ENCODE data around the gene UGP2.
A peak's percentile ranks its signal among the peaks of the same experiment; 100 is the strongest.
"Not testable (repeated sequence)": the region's sequence is repeated elsewhere in the genome, so short reads cannot be mapped to it uniquely, and the experiment has no call there.

The UGP2 gene

GRCh38 chr2:63840785-63841253, 877 bp upstream of the UGP2 start:
- DNase-seq: peak; percentile 92

GRCh38 chr2:63842149-63843061, 709 bp downstream of the UGP2 start:
- DNase-seq: peak; percentile 21

GRCh38 chr2:63843093-63843492, 1.4 kb downstream of the UGP2 start:
- no peak for DNase-seq

GRCh38 chr2:63843791-63844190, 2.1 kb downstream of the UGP2 start:
- DNase-seq: no peak

- DNase-seq: no peak
Measured at GRCh38 chr2:63844616-63845015, 2.9 kb downstream of the UGP2 start.

- DNase-seq: no peak
Measured at GRCh38 chr2:63845866-63846265, 4.2 kb downstream of the UGP2 start.

- DNase-seq: no peak
Measured at GRCh38 chr2:63846487-63846886, 4.8 kb downstream of the UGP2 start.

GRCh38 chr2:63847571-63847970, 5.9 kb downstream of the UGP2 start:
- not testable (repeated sequence) for DNase-seq

- no peak for DNase-seq
Measured at GRCh38 chr2:63849381-63850203, 7.9 kb downstream of the UGP2 start.

GRCh38 chr2:63850204-63850571, 8.5 kb downstream of the UGP2 start:
- no peak for DNase-seq

- no peak for DNase-seq
Measured at GRCh38 chr2:63850649-63851048, 9.0 kb downstream of the UGP2 start.

- no peak for DNase-seq
Measured at GRCh38 chr2:63851691-63852311, 10.1 kb downstream of the UGP2 start.

- DNase-seq: no peak
Measured at GRCh38 chr2:63853527-63854310, 12.0 kb downstream of the UGP2 start.

GRCh38 chr2:63855418-63856302, 14.0 kb downstream of the UGP2 start:
- no peak for DNase-seq

GRCh38 chr2:63856303-63856603, 14.6 kb downstream of the UGP2 start:
- DNase-seq: no peak

- no peak for DNase-seq
Measured at GRCh38 chr2:63858291-63858690, 16.6 kb downstream of the UGP2 start.

GRCh38 chr2:63861220-63861822, 19.6 kb downstream of the UGP2 start:
- no peak for DNase-seq

- DNase-seq: no peak
Measured at GRCh38 chr2:63862806-63863205, 21.1 kb downstream of the UGP2 start.

GRCh38 chr2:63863707-63864106, 22.0 kb downstream of the UGP2 start:
- no peak for DNase-seq

- DNase-seq: no peak
Measured at GRCh38 chr2:63865159-63865799, 23.6 kb downstream of the UGP2 start.

Measured in NCI-H748 treated with DMSO at 0.1 percent for 48 hours (cell line).